DOHH2 (cell line): ENCODE measurements around the gene RB1.

Experiments
- H3F3A ChIP-seq: fragments of 200-600 bp; sonication (generic), shearing (Covaris generic); 2 replicates; pipeline ENCODE4 v1.6.0; 2016; ENCODE audit warnings: antibody characterized with exemption, mild to moderate bottlenecking; ENCODE audit not compliant: control insufficient read depth, insufficient read depth
- H3K27ac ChIP-seq: fragments of 200-600 bp; sonication (generic); 2 replicates; pipeline ENCODE4 v1.5.1; 2014; ENCODE audit warnings: low read depth, mild to moderate bottlenecking, low read length, moderate library complexity
- H3K27me3 ChIP-seq: fragments of 200-600 bp; sonication (generic); 2 replicates; pipeline ENCODE4 v1.6.1; 2014; ENCODE audit warnings: mild to moderate bottlenecking, low read length, mixed read lengths; ENCODE audit not compliant: control insufficient read depth
- H3K36me3 ChIP-seq: fragments of 200-600 bp; sonication (generic); 2 replicates; pipeline ENCODE4 v1.6.1; 2014; ENCODE audit warnings: mild to moderate bottlenecking, low read length, moderate library complexity, mixed read lengths; ENCODE audit not compliant: control insufficient read depth
- H3K4me1 ChIP-seq: fragments of 200-600 bp; sonication (generic); 2 replicates; pipeline ENCODE4 v1.6.1; 2014; ENCODE audit warnings: mild to moderate bottlenecking, low read length, mixed read lengths; ENCODE audit not compliant: control insufficient read depth
- H3K4me2 ChIP-seq: fragments of 200-600 bp; sonication (generic); 2 replicates; pipeline ENCODE4 v1.6.0; 2014; ENCODE audit warnings: mild to moderate bottlenecking, low read length, moderate library complexity
- H3K4me3 ChIP-seq: fragments of 200-600 bp; sonication (generic); 2 replicates; pipeline ENCODE4 v1.5.1; 2014; ENCODE audit warnings: mild to moderate bottlenecking, low read length, mixed read lengths
- H3K79me2 ChIP-seq: fragments of 200-600 bp; sonication (generic); 2 replicates; pipeline ENCODE4 v1.6.1; 2014; ENCODE audit warnings: mild to moderate bottlenecking, low read length, mixed read lengths; ENCODE audit not compliant: control insufficient read depth
- H3K9me2 ChIP-seq: fragments of 200-600 bp; sonication (generic); replicated peaks from 2 replicates; pipeline ENCODE4 v1.6.1; 2014; ENCODE audit warnings: mild to moderate bottlenecking, low read length, mixed read lengths; ENCODE audit not compliant: control insufficient read depth
- H3K9me3 ChIP-seq: fragments of 200-600 bp; sonication (generic); 2 replicates; pipeline ENCODE4 v1.6.1; 2014; ENCODE audit warnings: antibody characterized with exemption, low read length, mixed read lengths; ENCODE audit not compliant: control insufficient read depth, insufficient read depth
- H4K20me1 ChIP-seq: fragments of 200-600 bp; sonication (generic); 2 replicates; pipeline ENCODE4 v1.6.0; 2014; ENCODE audit warnings: low read depth, mild to moderate bottlenecking, antibody characterized with exemption, low read length, moderate library complexity; ENCODE audit not compliant: control insufficient read depth, insufficient read depth
- EZH2phosphoT487 ChIP-seq: fragments of 200-600 bp; sonication (generic); IDR thresholded peaks from 2 replicates; pipeline ENCODE4 v1.6.1; 2017; ENCODE audit warnings: borderline replicate concordance, mild to moderate bottlenecking, antibody characterized with exemption, low read length, moderate library complexity, mixed read lengths
- TF ChIP-seq, protein P1 (sequence below): fragments of 200-600 bp; sonication (generic); IDR thresholded peaks from one replicate; pipeline ENCODE4 v1.5.1; 2014; ENCODE audit warnings: antibody characterized with exemption, mild to moderate bottlenecking, low read depth, low read length; ENCODE audit not compliant: poor library complexity, severe bottlenecking

Gene RB1

DNA sequence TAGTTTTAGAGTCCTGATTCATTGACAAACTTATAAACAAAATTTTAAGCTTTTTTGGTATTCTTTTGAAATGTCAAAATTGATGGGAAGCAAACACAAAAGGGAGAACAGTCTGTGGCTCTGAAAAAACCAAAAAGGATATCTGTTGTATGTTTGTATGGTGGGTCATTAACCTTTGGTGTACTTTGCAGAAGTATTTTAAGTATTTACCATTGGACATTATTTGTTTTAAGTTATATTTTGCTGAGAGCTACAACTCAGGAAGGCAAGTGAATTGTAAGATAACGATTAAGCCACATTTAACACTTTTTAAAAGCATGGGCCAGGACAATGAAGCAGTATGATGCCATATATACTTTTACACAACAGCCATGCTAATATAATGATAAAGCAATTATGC, 94.2 kb downstream of the RB1 start:
- peaks cover 59% of the 10 kb centered on the region for H3K36me3 ChIP-seq
- H3K27me3 ChIP-seq = no peaks in the 10 kb centered on the region
- no peaks in the 10 kb centered on the region; the same call in 1 of the 2 replicates for H3K9me3 ChIP-seq
- H4K20me1 ChIP-seq = no peaks in the 10 kb centered on the region; the same call in 1 of the 2 replicates
- peaks cover 6% of the 10 kb centered on the region; the same call in 1 of the 2 replicates for H3K79me2 ChIP-seq
- H3K27ac ChIP-seq = no peak overlapping the region
- no peak overlapping the region for H3K4me2 ChIP-seq
- no peak overlapping the region for H3K4me3 ChIP-seq
- H3K9me2 ChIP-seq = no peaks in the 10 kb centered on the region
- TF ChIP-seq, protein P1, sequence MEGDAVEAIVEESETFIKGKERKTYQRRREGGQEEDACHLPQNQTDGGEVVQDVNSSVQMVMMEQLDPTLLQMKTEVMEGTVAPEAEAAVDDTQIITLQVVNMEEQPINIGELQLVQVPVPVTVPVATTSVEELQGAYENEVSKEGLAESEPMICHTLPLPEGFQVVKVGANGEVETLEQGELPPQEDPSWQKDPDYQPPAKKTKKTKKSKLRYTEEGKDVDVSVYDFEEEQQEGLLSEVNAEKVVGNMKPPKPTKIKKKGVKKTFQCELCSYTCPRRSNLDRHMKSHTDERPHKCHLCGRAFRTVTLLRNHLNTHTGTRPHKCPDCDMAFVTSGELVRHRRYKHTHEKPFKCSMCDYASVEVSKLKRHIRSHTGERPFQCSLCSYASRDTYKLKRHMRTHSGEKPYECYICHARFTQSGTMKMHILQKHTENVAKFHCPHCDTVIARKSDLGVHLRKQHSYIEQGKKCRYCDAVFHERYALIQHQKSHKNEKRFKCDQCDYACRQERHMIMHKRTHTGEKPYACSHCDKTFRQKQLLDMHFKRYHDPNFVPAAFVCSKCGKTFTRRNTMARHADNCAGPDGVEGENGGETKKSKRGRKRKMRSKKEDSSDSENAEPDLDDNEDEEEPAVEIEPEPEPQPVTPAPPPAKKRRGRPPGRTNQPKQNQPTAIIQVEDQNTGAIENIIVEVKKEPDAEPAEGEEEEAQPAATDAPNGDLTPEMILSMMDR = no peak
- no peak for TF ChIP-seq EZH2phosphoT487
- no peaks in the 10 kb centered on the region for H3F3A ChIP-seq
- H3K4me1 ChIP-seq = peaks cover 37% of the 10 kb centered on the region

DNA sequence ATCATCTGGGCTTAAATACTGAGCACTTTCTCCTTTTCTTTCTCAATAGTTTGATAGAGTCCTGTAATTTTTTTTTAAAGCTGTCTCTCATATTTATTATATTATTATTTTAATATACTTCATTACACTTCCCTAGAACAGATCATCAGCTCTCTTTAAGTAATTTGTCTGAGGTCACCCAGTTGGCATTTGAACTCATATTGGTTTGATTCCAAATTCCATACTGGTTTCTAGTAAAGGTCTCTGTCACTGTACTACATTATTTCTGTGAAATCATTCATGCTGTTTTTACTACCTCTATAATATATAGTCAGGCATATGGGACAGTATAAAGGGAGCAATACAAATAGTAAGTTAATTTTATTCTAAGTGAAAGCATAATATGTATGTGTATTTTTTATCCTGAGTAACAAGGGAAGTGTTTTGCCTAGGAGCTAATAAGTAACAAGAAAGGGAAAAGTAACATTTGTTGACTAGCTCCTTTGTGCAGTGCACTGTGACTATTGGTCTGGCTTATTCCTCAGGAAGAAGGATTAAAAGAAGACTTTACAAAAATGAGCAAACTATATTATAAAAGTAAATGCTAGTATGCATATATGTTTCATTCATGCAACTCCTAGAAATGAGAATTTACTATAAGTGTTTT, 95.0 kb downstream of the RB1 start:
- Histone ChIP-seq H3K4me3 (no peak overlapping the region), H3K9me2 (no peaks in the 10 kb centered on the region), H3K9me3 (no peaks in the 10 kb centered on the region; the same call in 1 of the 2 replicates), H3F3A (no peaks in the 10 kb centered on the region), H3K27me3 (no peaks in the 10 kb centered on the region), H3K4me1 (peaks cover 37% of the 10 kb centered on the region), H3K4me2 (0 out of 2 replicates have a peak overlapping the region, but pooled peaks have one; percentile 31), H3K27ac (no peak overlapping the region), H4K20me1 (no peaks in the 10 kb centered on the region; the same call in 1 of the 2 replicates), H3K36me3 (peaks cover 57% of the 10 kb centered on the region), H3K79me2 (peaks cover 6% of the 10 kb centered on the region; the same call in 1 of the 2 replicates)
- TF ChIP-seq, protein P1 = no peak
- TF ChIP-seq EZH2phosphoT487 = no peak

DNA sequence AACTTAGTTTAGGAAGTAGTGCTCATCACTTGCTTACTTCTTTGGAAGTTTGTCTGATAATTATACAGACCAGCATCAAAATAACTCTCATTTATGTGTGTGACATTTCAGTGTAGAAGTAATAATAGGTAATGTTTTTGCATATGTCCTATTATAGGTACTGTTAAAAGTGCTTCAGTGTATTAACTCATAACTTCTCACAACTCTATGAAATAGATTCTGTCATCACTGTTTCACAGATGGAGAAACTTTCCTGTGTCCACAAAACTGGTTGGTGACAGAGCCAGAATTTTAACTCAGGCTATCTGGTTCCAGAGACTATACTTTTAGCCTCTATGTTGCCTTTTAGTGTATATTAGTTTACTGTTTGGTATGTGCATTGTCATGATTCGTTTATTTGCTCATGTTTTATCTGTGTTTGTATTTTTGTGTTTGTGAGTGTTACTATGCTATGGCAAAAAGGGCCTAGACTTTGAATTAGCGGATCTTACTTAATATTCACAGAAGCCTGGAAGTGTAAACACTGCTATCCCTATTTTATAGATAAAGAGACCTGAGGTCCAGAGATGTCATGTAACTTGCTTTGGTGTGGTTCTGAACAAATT, 96.6 kb downstream of the RB1 start:
- Histone ChIP-seq H3K36me3 (peaks cover 47% of the 10 kb centered on the region), H3K4me1 (peaks cover 37% of the 10 kb centered on the region), H3K9me3 (no peaks in the 10 kb centered on the region), H3F3A (no peaks in the 10 kb centered on the region), H3K79me2 (peaks cover 6% of the 10 kb centered on the region; the same call in 1 of the 2 replicates), H3K27ac (0 out of 2 replicates have a peak overlapping the region, but pooled peaks have one; percentile 4), H3K9me2 (no peaks in the 10 kb centered on the region), H4K20me1 (no peaks in the 10 kb centered on the region; the same call in 1 of the 2 replicates), H3K27me3 (no peaks in the 10 kb centered on the region), H3K4me2 (peak overlapping the region; percentile 31), H3K4me3 (no peak overlapping the region)
- TF ChIP-seq, protein P1 = no peak
- no peak for TF ChIP-seq EZH2phosphoT487
